Pulmonary artery endothelial cell (primary cell): Measurements from ENCODE around the gene IRX1. TPM values are rescaled to one million over a fixed set of nuclear protein-coding genes. Genes with fewer than 3 reads are reported as not detected.

Source experiments
- DNase-seq: peaks from one replicate; pipeline ENCODE4 v3.0.0-alpha.2; 2011; ENCODE audit warnings: low read depth, low spot score
- total RNA-seq: library from RNA; depleted of rRNA; stranded (reverse); fragments of >200 nt; gene quantifications from 2 replicates; pipeline ENCODE4 v1.2.3, GENCODE V29; 2014

Gene IRX1
- total RNA-seq, 1 donor from 2014 or later, result not detected

DNA sequence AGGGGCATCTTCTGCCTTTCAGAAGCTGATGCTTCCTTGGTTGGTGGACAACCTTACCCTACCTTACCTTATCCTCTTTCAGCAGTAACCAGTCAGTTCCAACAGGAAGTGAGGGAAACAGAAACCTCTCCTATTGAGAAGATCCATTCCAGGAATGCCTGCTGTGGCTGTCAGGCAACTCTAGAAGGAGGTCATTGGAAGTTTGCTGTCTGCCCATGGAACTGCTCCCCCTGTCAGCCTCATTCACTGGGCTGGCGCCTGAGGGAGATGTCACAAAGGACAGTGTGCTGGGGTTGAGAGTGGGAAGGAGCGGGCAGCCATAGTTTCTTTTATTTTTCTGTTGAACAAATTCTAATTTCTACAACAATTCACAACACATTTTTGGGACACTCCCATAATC is 54.7 kb downstream of the IRX1 start:
- no peak for DNase-seq

DNA sequence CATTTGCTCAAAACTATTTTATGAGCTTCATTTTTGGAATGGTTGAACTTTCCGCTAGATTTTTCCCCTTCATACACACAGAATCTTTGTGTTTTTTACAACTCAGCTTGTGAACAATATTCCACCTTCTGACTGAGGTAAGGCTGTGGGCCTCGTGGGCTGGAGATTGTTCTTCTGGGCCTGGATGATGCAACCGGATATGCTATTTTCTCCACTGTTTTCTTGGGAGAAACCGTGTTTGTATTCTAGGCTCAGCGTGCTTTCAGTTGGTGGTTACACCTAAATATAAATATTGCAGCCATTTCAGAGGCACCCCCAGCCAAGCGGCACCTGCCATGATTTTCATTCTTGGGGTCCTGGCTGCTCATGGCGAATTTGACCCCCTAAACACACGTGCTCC is 55.2 kb downstream of the IRX1 start:
- DNase-seq, result no peak
